HUES6 (cell line): ENCODE measurements around the gene ZNF485.
"Not testable (repeated sequence)": the region's sequence is repeated elsewhere in the genome, so short reads cannot be mapped to it uniquely, and the experiment has no call there.

Experiments
- H3K27ac ChIP-seq: 2 replicates; pipeline ENCODE4 v1.7.0; 2013; ENCODE audit warnings: low read depth, mild to moderate bottlenecking, low read length, inconsistent platforms
- H3K27me3 ChIP-seq: 2 replicates; pipeline ENCODE4 v1.6.1; 2013; ENCODE audit warnings: low read length; ENCODE audit not compliant: control insufficient read depth, insufficient read depth
- H3K36me3 ChIP-seq: 2 replicates; pipeline ENCODE4 v1.6.1; 2013; ENCODE audit warnings: low read length; ENCODE audit not compliant: control insufficient read depth, insufficient read depth
- H3K4me1 ChIP-seq: 2 replicates; pipeline ENCODE4 v1.6.1; 2013; ENCODE audit warnings: low read length; ENCODE audit not compliant: control insufficient read depth, insufficient read depth
- H3K4me3 ChIP-seq: 2 replicates; pipeline ENCODE4 v1.5.1; 2013; ENCODE audit warnings: low read depth, low read length
- H3K9ac ChIP-seq: one replicate; pipeline ENCODE4 v1.6.1; 2013; ENCODE audit warnings: mild to moderate bottlenecking, low read length
- H3K9me3 ChIP-seq: 2 replicates; pipeline ENCODE4 v1.6.1; 2013; ENCODE audit warnings: low read depth, low read length; ENCODE audit not compliant: control insufficient read depth, insufficient read depth

ZNF485 gene

GRCh38 chr10:43585046-43585445 is 21.2 kb upstream of the ZNF485 start:
- Histone ChIP-seq H3K36me3 (no peaks in the 10 kb centered on the region), H3K4me3 (no peak overlapping the region), H3K9ac (no peak overlapping the region), H3K27me3 (no peaks in the 10 kb centered on the region), H3K4me1 (no peaks in the 10 kb centered on the region), H3K9me3 (0 out of 2 replicates have a peak, but pooled peaks cover 4% of the 10 kb centered on the region), H3K27ac (no peak overlapping the region)

GRCh38 chr10:43585981-43586729 is 20.1 kb upstream of the ZNF485 start:
- H3K9ac ChIP-seq = no peak overlapping the region
- H3K4me1 ChIP-seq = no peaks in the 10 kb centered on the region
- H3K36me3 ChIP-seq = no peaks in the 10 kb centered on the region
- peaks cover 9% of the 10 kb centered on the region for H3K9me3 ChIP-seq
- H3K27ac ChIP-seq = no peak overlapping the region
- H3K27me3 ChIP-seq = no peaks in the 10 kb centered on the region
- H3K4me3 ChIP-seq = no peak overlapping the region

GRCh38 chr10:43586730-43587115 is 19.5 kb upstream of the ZNF485 start:
- not testable (repeated sequence) for H3K4me3 ChIP-seq, H3K9ac ChIP-seq, H3K27me3 ChIP-seq, H3K36me3 ChIP-seq, H3K4me1 ChIP-seq, H3K27ac ChIP-seq
- H3K9me3 ChIP-seq = peaks cover 14% of the 10 kb centered on the region

- Histone ChIP-seq H3K36me3 (no peaks in the 10 kb centered on the region), H3K4me3 (no peak overlapping the region), H3K9me3 (peaks cover 34% of the 10 kb centered on the region), H3K27me3 (no peaks in the 10 kb centered on the region), H3K9ac (no peak overlapping the region), H3K4me1 (no peaks in the 10 kb centered on the region), H3K27ac (no peak overlapping the region)
Observed at GRCh38 chr10:43591303-43591904, 14.8 kb upstream of the ZNF485 start.

- Histone ChIP-seq H3K4me3 (no peak overlapping the region), H3K27ac (no peak overlapping the region), H3K36me3 (no peaks in the 10 kb centered on the region), H3K27me3 (no peaks in the 10 kb centered on the region), H3K4me1 (no peaks in the 10 kb centered on the region), H3K9ac (no peak overlapping the region), H3K9me3 (peaks cover 47% of the 10 kb centered on the region)
Observed at GRCh38 chr10:43594944-43595589, 11.2 kb upstream of the ZNF485 start.

GRCh38 chr10:43595739-43596298 is 10.4 kb upstream of the ZNF485 start:
- Histone ChIP-seq H3K36me3 (no peaks in the 10 kb centered on the region), H3K27me3 (no peaks in the 10 kb centered on the region), H3K27ac (no peak overlapping the region), H3K4me1 (no peaks in the 10 kb centered on the region), H3K9me3 (peaks cover 51% of the 10 kb centered on the region), H3K9ac (no peak overlapping the region), H3K4me3 (no peak overlapping the region)

- Histone ChIP-seq H3K27ac (no peak overlapping the region), H3K4me3 (no peak overlapping the region), H3K9me3 (peaks cover 51% of the 10 kb centered on the region), H3K9ac (no peak overlapping the region), H3K36me3 (no peaks in the 10 kb centered on the region), H3K27me3 (no peaks in the 10 kb centered on the region), H3K4me1 (no peaks in the 10 kb centered on the region)
Observed at GRCh38 chr10:43596546-43596945, 9.7 kb upstream of the ZNF485 start.

GRCh38 chr10:43598446-43598845 is 7.8 kb upstream of the ZNF485 start:
- H3K4me3 ChIP-seq = no peak overlapping the region
- H3K36me3 ChIP-seq = no peaks in the 10 kb centered on the region
- no peak overlapping the region for H3K9ac ChIP-seq
- H3K9me3 ChIP-seq = peaks cover 49% of the 10 kb centered on the region
- H3K4me1 ChIP-seq = no peaks in the 10 kb centered on the region
- H3K27ac ChIP-seq = no peak overlapping the region
- H3K27me3 ChIP-seq = no peaks in the 10 kb centered on the region

GRCh38 chr10:43599333-43599732 is 6.9 kb upstream of the ZNF485 start:
- Histone ChIP-seq H3K9me3 (peaks cover 41% of the 10 kb centered on the region), H3K9ac (no peak overlapping the region), H3K36me3 (no peaks in the 10 kb centered on the region), H3K4me3 (no peak overlapping the region), H3K27ac (no peak overlapping the region), H3K4me1 (no peaks in the 10 kb centered on the region), H3K27me3 (no peaks in the 10 kb centered on the region)

GRCh38 chr10:43601576-43601975 is 4.7 kb upstream of the ZNF485 start:
- H3K4me1 ChIP-seq, H3K27me3 ChIP-seq, H3K36me3 ChIP-seq, H3K9ac ChIP-seq, H3K27ac ChIP-seq, H3K4me3 ChIP-seq: not testable (repeated sequence)
- H3K9me3 ChIP-seq = peaks cover 36% of the 10 kb centered on the region

- Histone ChIP-seq H3K27ac (no peak overlapping the region), H3K27me3 (peaks cover 3% of the 10 kb centered on the region; the same call in 1 of the 2 replicates), H3K4me3 (peak overlapping the region; percentile 74), H3K9me3 (peaks cover 17% of the 10 kb centered on the region), H3K4me1 (peaks cover 5% of the 10 kb centered on the region), H3K36me3 (peaks cover 22% of the 10 kb centered on the region), H3K9ac (no peak overlapping the region)
Observed at GRCh38 chr10:43605850-43606322, 352 bp upstream of the ZNF485 start.
